SJSA1 (cell line): Measurements from ENCODE around the gene USH2A. TPM values are rescaled to one million over a fixed set of nuclear protein-coding genes. Genes with fewer than 3 reads are reported as not detected.

Experiments used
- DNase-seq, 2 experiments: peaks; one replicate each; pipeline ENCODE4 v3.0.0-alpha.2; 2015 to 2020; ENCODE audit warnings: low spot score in 2 of 2, low read depth in 1 of 2
- H3K27ac ChIP-seq: fragments of 250-450 bp; sonication (Bioruptor Pico); 2 replicates; pipeline ENCODE4 v1.5.1; 2020; ENCODE audit warnings: mild to moderate bottlenecking, moderate library complexity
- H3K27me3 ChIP-seq: fragments of 250-450 bp; sonication (Bioruptor Pico); replicated peaks from 2 replicates; pipeline ENCODE4 v1.5.1; 2020; ENCODE audit warnings: mild to moderate bottlenecking, moderate library complexity
- H3K36me3 ChIP-seq: fragments of 250-450 bp; sonication (Bioruptor Pico); 2 replicates; pipeline ENCODE4 v1.5.1; 2020; ENCODE audit warnings: mild to moderate bottlenecking
- H3K4me1 ChIP-seq: fragments of 250-450 bp; sonication (Bioruptor Pico); replicated peaks from 2 replicates; pipeline ENCODE4 v1.6.1; 2021; ENCODE audit warnings: mild to moderate bottlenecking
- H3K4me3 ChIP-seq: fragments of 250-450 bp; sonication (Bioruptor Pico); 2 replicates; pipeline ENCODE4 v1.5.1; 2020; ENCODE audit warnings: mild to moderate bottlenecking
- H3K9me3 ChIP-seq: fragments of 250-450 bp; sonication (Bioruptor Pico); replicated peaks from 2 replicates; pipeline ENCODE4 v1.5.1; 2020; ENCODE audit warnings: mild to moderate bottlenecking
- total RNA-seq: library from RNA; depleted of rRNA; stranded (reverse); fragments of >200 nt; shearing (Covaris generic); gene quantifications from 2 replicates; pipeline ENCODE4 v1.2.3, GENCODE V29; 2014

The USH2A gene
- total RNA-seq, 1 experiment from 2014 or later, result not detected

- H3K27ac ChIP-seq, result no peak overlapping the region
- H3K27me3 ChIP-seq, result no peaks in the 10 kb centered on the region
- DNase-seq, result no peak
- no peaks in the 10 kb centered on the region for H3K9me3 ChIP-seq
- H3K4me3 ChIP-seq, result no peak overlapping the region
- H3K36me3 ChIP-seq, result no peaks in the 10 kb centered on the region
- H3K4me1 ChIP-seq, result no peaks in the 10 kb centered on the region
Observed at GRCh38 chr1:216090556-216090955, 332.7 kb downstream of the USH2A start.

GRCh38 chr1:216086678-216087077 is 336.6 kb downstream of the USH2A start:
- H3K27me3 ChIP-seq, result no peaks in the 10 kb centered on the region
- no peak for DNase-seq
- H3K36me3 ChIP-seq, result no peaks in the 10 kb centered on the region
- no peak overlapping the region for H3K27ac ChIP-seq
- no peaks in the 10 kb centered on the region for H3K9me3 ChIP-seq
- no peak overlapping the region for H3K4me3 ChIP-seq
- no peaks in the 10 kb centered on the region for H3K4me1 ChIP-seq

- no peaks in the 10 kb centered on the region for H3K4me1 ChIP-seq
- H3K36me3 ChIP-seq, result no peaks in the 10 kb centered on the region
- H3K9me3 ChIP-seq, result no peaks in the 10 kb centered on the region
- H3K27ac ChIP-seq, result no peak overlapping the region
- no peak overlapping the region for H3K4me3 ChIP-seq
- no peak for DNase-seq
- H3K27me3 ChIP-seq, result no peaks in the 10 kb centered on the region
Observed at GRCh38 chr1:216081445-216081844, 341.8 kb downstream of the USH2A start.

GRCh38 chr1:216076751-216077150 is 346.5 kb downstream of the USH2A start:
- no peak for DNase-seq
- Histone ChIP-seq H3K27me3 (no peaks in the 10 kb centered on the region), H3K4me1 (no peaks in the 10 kb centered on the region), H3K27ac (no peak overlapping the region), H3K9me3 (no peaks in the 10 kb centered on the region), H3K4me3 (no peak overlapping the region), H3K36me3 (no peaks in the 10 kb centered on the region)

- no peaks in the 10 kb centered on the region for H3K27me3 ChIP-seq
- H3K4me1 ChIP-seq, result no peaks in the 10 kb centered on the region
- H3K9me3 ChIP-seq, result no peaks in the 10 kb centered on the region
- H3K27ac ChIP-seq, result no peak overlapping the region
- no peak overlapping the region for H3K4me3 ChIP-seq
- no peaks in the 10 kb centered on the region for H3K36me3 ChIP-seq
- no peak for DNase-seq
Observed at GRCh38 chr1:216075339-216075738, 347.9 kb downstream of the USH2A start.

- Histone ChIP-seq H3K4me3 (no peak overlapping the region), H3K4me1 (no peaks in the 10 kb centered on the region), H3K27ac (no peak overlapping the region), H3K36me3 (no peaks in the 10 kb centered on the region), H3K9me3 (no peaks in the 10 kb centered on the region), H3K27me3 (no peaks in the 10 kb centered on the region)
- no peak for DNase-seq
Observed at GRCh38 chr1:216073793-216074595, 349.3 kb downstream of the USH2A start.

GRCh38 chr1:216071262-216071661 is 352.0 kb downstream of the USH2A start:
- no peaks in the 10 kb centered on the region for H3K9me3 ChIP-seq
- H3K4me3 ChIP-seq, result no peak overlapping the region
- no peaks in the 10 kb centered on the region for H3K4me1 ChIP-seq
- DNase-seq, result no peak
- H3K27ac ChIP-seq, result no peak overlapping the region
- no peaks in the 10 kb centered on the region for H3K36me3 ChIP-seq
- H3K27me3 ChIP-seq, result no peaks in the 10 kb centered on the region

- DNase-seq, result no peak
Observed at GRCh38 chr1:216064643-216065042, 358.6 kb downstream of the USH2A start.

GRCh38 chr1:216057947-216058346 is 365.3 kb downstream of the USH2A start:
- Histone ChIP-seq H3K36me3 (no peaks in the 10 kb centered on the region), H3K27me3 (no peaks in the 10 kb centered on the region), H3K9me3 (no peaks in the 10 kb centered on the region), H3K27ac (no peak overlapping the region), H3K4me3 (no peak overlapping the region), H3K4me1 (no peaks in the 10 kb centered on the region)
- DNase-seq, result no peak

More at GRCh38 chr1:216064643-216065042, 358.6 kb downstream of the USH2A start:
- no peak overlapping the region for H3K27ac ChIP-seq
- H3K27me3 ChIP-seq, result no peaks in the 10 kb centered on the region
- H3K36me3 ChIP-seq, result no peaks in the 10 kb centered on the region
- H3K4me1 ChIP-seq, result no peaks in the 10 kb centered on the region
- no peaks in the 10 kb centered on the region for H3K9me3 ChIP-seq
- H3K4me3 ChIP-seq, result no peak overlapping the region

- no peak for DNase-seq
- H3K27me3 ChIP-seq, result no peaks in the 10 kb centered on the region
- no peaks in the 10 kb centered on the region for H3K9me3 ChIP-seq
- no peaks in the 10 kb centered on the region for H3K36me3 ChIP-seq
- no peak overlapping the region for H3K4me3 ChIP-seq
- no peaks in the 10 kb centered on the region for H3K4me1 ChIP-seq
- no peak overlapping the region for H3K27ac ChIP-seq
Observed at GRCh38 chr1:216057063-216057462, 366.2 kb downstream of the USH2A start.

GRCh38 chr1:216055004-216055403 is 368.2 kb downstream of the USH2A start:
- H3K9me3 ChIP-seq, result no peaks in the 10 kb centered on the region
- no peak overlapping the region for H3K27ac ChIP-seq
- DNase-seq, result no peak
- H3K4me3 ChIP-seq, result no peak overlapping the region
- no peaks in the 10 kb centered on the region for H3K4me1 ChIP-seq
- no peaks in the 10 kb centered on the region for H3K27me3 ChIP-seq
- H3K36me3 ChIP-seq, result no peaks in the 10 kb centered on the region

GRCh38 chr1:216054600-216054999 is 368.6 kb downstream of the USH2A start:
- DNase-seq, result no peak
- no peaks in the 10 kb centered on the region for H3K27me3 ChIP-seq
- no peaks in the 10 kb centered on the region for H3K36me3 ChIP-seq
- no peaks in the 10 kb centered on the region for H3K4me1 ChIP-seq
- H3K27ac ChIP-seq, result no peak overlapping the region
- H3K4me3 ChIP-seq, result no peak overlapping the region
- H3K9me3 ChIP-seq, result no peaks in the 10 kb centered on the region

GRCh38 chr1:216051071-216051470 is 372.2 kb downstream of the USH2A start:
- DNase-seq, result no peak
- H3K27ac ChIP-seq, result no peak overlapping the region
- no peaks in the 10 kb centered on the region for H3K36me3 ChIP-seq
- no peak overlapping the region for H3K4me3 ChIP-seq
- no peaks in the 10 kb centered on the region for H3K27me3 ChIP-seq
- H3K4me1 ChIP-seq, result no peaks in the 10 kb centered on the region
- H3K9me3 ChIP-seq, result no peaks in the 10 kb centered on the region

GRCh38 chr1:216049741-216050430 is 373.4 kb downstream of the USH2A start:
- H3K4me1 ChIP-seq, result no peaks in the 10 kb centered on the region
- no peak overlapping the region for H3K27ac ChIP-seq
- DNase-seq, result no peak
- H3K9me3 ChIP-seq, result no peaks in the 10 kb centered on the region
- H3K27me3 ChIP-seq, result no peaks in the 10 kb centered on the region
- H3K4me3 ChIP-seq, result no peak overlapping the region
- H3K36me3 ChIP-seq, result no peaks in the 10 kb centered on the region
